Uterus (tissue), 4 donors: ENCODE measurements around the gene HOXB8. TPM values are rescaled to one million over a fixed set of nuclear protein-coding genes. Genes with fewer than 3 reads are reported as not detected.

Experiments used
- DNase-seq, 2 donors: peaks; one replicate each; pipeline ENCODE4 v3.0.0-alpha.2; 2019 to 2020
- H3K27ac ChIP-seq, 2 donors: fragments of 200-600 bp; sonication (generic); 1 replicate in 1 of 2; 2 replicates in 1 of 2; pipeline ENCODE4 v1.5.1; 2016 to 2018
- H3K27me3 ChIP-seq, 2 donors: fragments of 200-600 bp; sonication (generic); one replicate each; pipeline ENCODE4 v1.5.1; 2018 to 2019; ENCODE audit warnings: control low read depth in 1 of 2
- H3K36me3 ChIP-seq, 2 donors: fragments of 200-600 bp; sonication (generic); one replicate each; pipeline ENCODE4 v1.5.1; 2019; ENCODE audit warnings: control low read depth in 1 of 2
- H3K4me1 ChIP-seq, 2 donors: fragments of 200-600 bp; sonication (generic); one replicate each; pipeline ENCODE4 v1.5.1; 2018 to 2019; ENCODE audit warnings: control low read depth in 1 of 2
- H3K4me3 ChIP-seq, 2 donors: fragments of 200-600 bp; sonication (generic); 1 replicate in 1 of 2; 2 replicates in 1 of 2; pipeline ENCODE4 v1.5.1; 2018 to 2019; ENCODE audit warnings: mild to moderate bottlenecking in 1 of 2
- H3K9me3 ChIP-seq, 2 donors: fragments of 200-600 bp; sonication (generic); one replicate each; pipeline ENCODE4 v1.5.1; 2019; ENCODE audit warnings: control low read depth in 1 of 2
- CTCF ChIP-seq, 4 experiments: fragments of 200-600 bp in 2 of 4; fragments of 450-650 bp in 2 of 4; sonication (generic) in 2 of 4; IDR thresholded peaks; one replicate each; pipeline ENCODE4 v1.5.1; 2016 to 2019; ENCODE audit warnings: antibody characterized with exemption in 4 of 4, mild to moderate bottlenecking in 2 of 4, moderate library complexity in 1 of 4
- POLR2A ChIP-seq, 2 donors: fragments of 450-650 bp; IDR thresholded peaks; one replicate each; pipeline ENCODE4 v1.6.1; 2016; ENCODE audit warnings: antibody characterized with exemption in 2 of 2, mild to moderate bottlenecking in 1 of 2, moderate library complexity in 1 of 2
- intact Hi-C: fragments of 100-400 bp; cut with DNase I; formaldehyde crosslinking; loops from one replicate; pipeline ENCODE4 v1.15.1; 2023; ENCODE audit warnings: low total_unique reads
- total RNA-seq, 4 donors: library from RNA; depleted of rRNA in 3 of 4; stranded (reverse); fragments of >200 nt in 3 of 4; gene quantifications; one replicate each; pipeline versions ENCODE4 v1.1.0 to v1.2.4, GENCODE V29; 2014 to 2023
- donor health status: DM: yes; HTN: yes; CAD: no.

HOXB8 gene
- total RNA-seq, 4 donors from 2014 or later = 0.29 to 9.5 (median 1.9) TPM; not detected in 1

DNA sequence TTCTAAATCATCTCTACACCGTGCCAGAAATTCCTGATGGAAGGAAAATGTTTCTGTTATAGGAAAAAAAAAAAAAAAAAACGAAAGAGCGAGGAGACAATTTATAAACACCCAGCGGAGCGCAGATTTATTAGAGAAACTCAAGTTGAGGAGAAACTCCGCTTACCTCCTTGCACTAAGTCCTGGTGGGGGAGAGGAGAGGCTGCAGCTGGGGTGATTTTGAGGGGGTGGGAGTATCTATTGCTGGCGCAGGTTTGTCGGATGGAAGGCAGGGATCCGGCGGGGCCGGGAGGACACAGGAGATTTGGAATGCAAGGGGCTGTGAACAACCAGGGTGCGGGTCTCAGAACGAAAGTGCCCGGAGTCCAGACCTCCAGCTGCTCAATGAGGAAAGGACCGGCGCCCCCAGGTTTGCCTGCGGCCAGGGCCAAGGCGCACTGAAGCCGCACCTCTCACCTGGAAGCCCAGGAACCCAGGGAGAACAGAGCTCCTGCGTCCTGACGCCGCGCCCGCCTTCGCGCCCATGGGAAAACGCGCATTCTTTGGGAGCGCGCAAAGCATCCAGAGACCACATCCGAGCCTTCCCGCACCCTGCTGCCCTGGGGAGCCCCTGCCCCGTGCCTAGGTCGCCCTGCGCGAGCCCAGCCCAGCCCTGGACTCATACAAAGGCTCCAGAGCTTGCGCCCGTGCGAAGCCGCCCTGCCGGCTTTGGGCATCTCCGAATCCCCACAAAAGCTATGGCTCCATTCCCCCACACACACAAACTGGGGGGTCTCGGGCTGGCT, 2.6 kb upstream of the HOXB8 start:
- peaks cover 0 to 7% of the 10 kb centered on the region in 2 donors for H3K4me1 ChIP-seq
- intact Hi-C loops = no loop called here
- no peak for DNase-seq
- no peak overlapping the region for H3K4me3 ChIP-seq
- no peak overlapping the region for H3K27ac ChIP-seq
- peaks cover 38 to 80% of the 10 kb centered on the region in 2 donors for H3K27me3 ChIP-seq
- TF ChIP-seq CTCF (IDR thresholded peaks at IDR 0.05) (no peak), POLR2A (IDR thresholded peaks at IDR 0.05) (no peak)
- H3K36me3 ChIP-seq = no peaks in the 10 kb centered on the region
- no peaks in the 10 kb centered on the region for H3K9me3 ChIP-seq

- Histone ChIP-seq H3K36me3 (no peaks in the 10 kb centered on the region), H3K27ac (no peak overlapping the region), H3K4me1 (peaks cover 0 to 9% of the 10 kb centered on the region in 2 donors), H3K9me3 (no peaks in the 10 kb centered on the region), H3K27me3 (peaks cover 45 to 80% of the 10 kb centered on the region in 2 donors), H3K4me3 (no peak overlapping the region)
- TF ChIP-seq CTCF (IDR thresholded peaks at IDR 0.05) = no peak
- TF ChIP-seq POLR2A (IDR thresholded peaks at IDR 0.05) = no peak
- intact Hi-C loops = no loop called here
- DNase-seq = no peak
Observed at GRCh38 chr17:48616717-48617470, 1.8 kb upstream of the HOXB8 start.

DNA sequence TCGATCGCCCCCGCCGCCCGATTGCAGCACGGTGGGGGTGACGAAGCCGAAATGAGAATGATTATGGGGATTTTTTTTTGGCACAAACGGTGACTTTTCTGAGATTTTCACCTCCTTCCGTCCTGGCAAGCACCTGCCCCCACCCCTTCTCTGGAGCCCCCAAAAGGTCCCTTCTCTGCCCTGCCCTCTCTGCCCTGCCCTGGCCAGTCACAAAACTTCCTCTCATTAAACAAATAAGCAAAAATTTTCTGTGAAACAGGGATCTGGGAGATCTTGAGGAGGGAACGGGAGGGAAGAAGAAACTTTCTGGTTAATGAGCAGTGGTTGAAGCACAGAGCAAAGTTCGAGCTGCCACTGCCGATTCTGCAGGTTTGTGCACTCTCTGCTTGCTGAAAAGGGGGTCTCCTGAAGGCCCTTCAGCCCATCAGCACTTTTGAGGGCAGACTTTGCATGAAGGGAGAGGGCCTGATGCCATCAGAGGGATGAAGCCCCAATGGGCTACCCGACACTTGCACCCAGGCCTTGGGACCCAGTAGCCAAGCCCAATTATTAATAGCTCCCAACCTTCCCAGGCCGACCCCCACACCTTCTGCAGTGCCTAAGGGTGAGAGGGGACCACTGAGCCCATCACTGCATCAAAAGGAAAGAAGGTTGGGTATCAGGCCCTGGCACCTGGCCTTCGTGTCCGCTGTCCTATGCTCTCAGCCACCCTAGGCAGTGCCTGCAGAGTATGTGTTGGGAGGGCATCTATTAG, 1.0 kb upstream of the HOXB8 start:
- Histone ChIP-seq H3K27me3 (peaks cover 48 to 80% of the 10 kb centered on the region in 2 donors), H3K36me3 (no peaks in the 10 kb centered on the region), H3K27ac (no peak overlapping the region), H3K4me1 (peaks cover 0 to 9% of the 10 kb centered on the region in 2 donors), H3K4me3 (no peak overlapping the region), H3K9me3 (no peaks in the 10 kb centered on the region)
- intact Hi-C loops = no loop called here
- TF ChIP-seq POLR2A (IDR thresholded peaks at IDR 0.05) = no peak
- no peak for TF ChIP-seq CTCF (IDR thresholded peaks at IDR 0.05)
- no peak for DNase-seq

GRCh38 chr17:48613862-48614694, 1.0 kb downstream of the HOXB8 start:
- no peaks in the 10 kb centered on the region for H3K9me3 ChIP-seq
- peak overlapping the region in 1 of 2 donors; percentile 75 for H3K27ac ChIP-seq
- peaks cover 0 to 16% of the 10 kb centered on the region in 2 donors for H3K4me1 ChIP-seq
- intact Hi-C loops = no loop called here
- H3K27me3 ChIP-seq = peaks cover 53 to 87% of the 10 kb centered on the region in 2 donors
- no peak for DNase-seq
- H3K4me3 ChIP-seq = no peak overlapping the region
- no peaks in the 10 kb centered on the region for H3K36me3 ChIP-seq
- TF ChIP-seq POLR2A (IDR thresholded peaks at IDR 0.05) = no peak
- no peak for TF ChIP-seq CTCF (IDR thresholded peaks at IDR 0.05)
